Inferior parietal cortex (tissue), 1 donor: ENCODE measurements around the gene ZC3H12C.

Experiments
- DNase-seq: peaks from one replicate; pipeline ENCODE4 v3.0.0-alpha.2; 2016; ENCODE audit errors: extremely low spot score

The ZC3H12C gene

GRCh38 chr11:110148775-110149744 lies 55.9 kb downstream of the ZC3H12C start:
- peak; percentile 53 for DNase-seq

DNA sequence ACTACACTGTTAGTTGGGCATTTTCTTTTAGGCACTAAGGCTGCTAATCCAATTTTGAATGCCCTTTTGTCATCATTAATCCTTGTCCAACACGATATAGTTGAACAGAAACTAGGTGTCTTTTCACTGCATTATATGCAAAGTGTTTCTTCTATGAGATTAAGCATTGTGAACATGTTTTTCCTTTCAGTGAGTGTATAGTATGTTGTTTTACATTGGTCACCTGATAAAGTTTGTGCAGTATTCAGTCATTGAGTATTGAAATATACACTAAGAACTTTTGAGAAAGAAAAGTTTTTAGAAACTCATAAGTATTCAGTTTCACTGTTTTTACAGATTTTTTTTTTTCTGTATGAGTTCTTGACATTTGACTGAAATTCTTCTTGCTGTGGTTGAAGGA lies 59.0 kb downstream of the ZC3H12C start:
- no peak for DNase-seq

GRCh38 chr11:110153474-110153873 lies 60.3 kb downstream of the ZC3H12C start:
- DNase-seq, result no peak

GRCh38 chr11:110156503-110156902 lies 63.3 kb downstream of the ZC3H12C start:
- no peak for DNase-seq

- no peak for DNase-seq
Measured at GRCh38 chr11:110158317-110159200, 65.4 kb downstream of the ZC3H12C start.

DNA sequence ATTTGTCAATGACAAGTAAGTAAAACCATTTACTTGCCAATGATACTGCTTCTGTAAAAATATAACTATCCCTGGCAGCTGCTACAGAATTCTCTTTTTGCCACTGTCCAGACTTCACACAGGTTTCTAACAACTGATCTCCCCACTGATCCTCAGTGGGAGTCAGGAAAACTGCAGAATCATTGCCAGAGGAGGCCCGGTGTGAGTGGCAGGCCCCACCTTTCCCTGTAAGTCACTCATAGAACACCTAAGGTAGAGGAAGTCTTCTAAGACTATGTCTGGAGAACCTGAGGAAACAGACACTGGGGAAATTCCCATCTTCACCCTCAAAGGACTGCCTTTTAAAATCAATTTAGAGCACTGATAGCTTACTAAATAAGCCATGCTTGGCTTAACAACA lies 66.3 kb downstream of the ZC3H12C start:
- no peak for DNase-seq

- no peak for DNase-seq
Measured at GRCh38 chr11:110160016-110160415, 66.8 kb downstream of the ZC3H12C start.

GRCh38 chr11:110160437-110160836 lies 67.2 kb downstream of the ZC3H12C start:
- DNase-seq, result no peak

GRCh38 chr11:110161061-110161460 lies 67.9 kb downstream of the ZC3H12C start:
- no peak for DNase-seq

DNA sequence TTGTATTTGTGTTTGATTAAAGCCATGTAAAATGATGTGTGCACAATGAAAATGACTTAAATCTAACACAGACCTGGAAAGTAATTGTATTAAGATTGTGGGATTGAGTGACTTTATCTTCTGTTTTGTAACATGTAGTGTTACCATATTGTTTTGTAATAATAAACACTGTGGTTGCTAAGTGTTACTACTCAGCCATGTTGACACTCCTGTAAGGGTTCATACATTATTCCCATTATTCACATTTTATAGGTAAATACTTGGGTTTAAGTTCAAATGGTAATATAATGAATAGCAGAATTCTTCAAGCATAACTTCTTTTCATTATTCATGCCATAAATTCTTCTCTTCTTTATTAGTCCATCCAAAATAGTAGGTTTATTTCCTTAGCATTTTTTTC lies 69.0 kb downstream of the ZC3H12C start:
- DNase-seq, result no peak

DNA sequence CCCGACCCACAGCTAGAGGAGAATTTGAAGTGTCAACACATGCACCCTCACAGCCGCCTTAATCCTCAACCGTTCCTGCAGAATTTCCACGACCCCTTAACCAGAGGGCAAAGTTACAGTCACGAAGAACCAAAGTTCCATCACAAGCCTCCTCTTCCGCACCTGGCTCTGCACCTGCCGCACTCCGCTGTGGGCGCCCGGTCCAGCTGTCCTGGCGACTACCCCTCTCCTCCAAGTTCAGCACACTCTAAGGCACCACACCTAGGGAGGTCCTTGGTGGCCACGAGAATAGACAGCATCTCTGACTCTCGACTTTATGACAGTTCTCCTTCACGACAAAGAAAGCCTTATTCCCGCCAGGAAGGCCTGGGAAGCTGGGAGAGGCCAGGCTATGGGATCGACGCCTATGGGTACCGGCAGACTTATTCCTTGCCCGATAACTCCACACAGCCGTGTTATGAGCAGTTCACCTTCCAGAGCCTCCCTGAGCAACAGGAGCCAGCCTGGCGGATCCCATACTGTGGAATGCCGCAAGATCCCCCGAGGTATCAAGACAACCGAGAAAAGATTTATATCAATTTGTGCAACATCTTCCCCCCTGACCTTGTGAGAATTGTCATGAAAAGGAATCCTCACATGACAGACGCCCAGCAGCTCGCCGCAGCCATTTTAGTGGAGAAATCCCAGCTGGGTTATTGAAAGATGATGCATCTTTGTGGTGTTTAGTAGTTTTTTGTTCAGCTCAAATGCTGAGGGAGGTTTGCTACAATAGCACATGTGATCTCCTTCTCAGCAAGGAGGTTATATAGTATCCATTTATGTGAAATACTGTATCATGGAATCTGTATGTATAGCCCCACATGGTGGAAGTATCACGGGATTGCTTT lies 72.1 kb downstream of the ZC3H12C start:
- DNase-seq, result no peak

DNA sequence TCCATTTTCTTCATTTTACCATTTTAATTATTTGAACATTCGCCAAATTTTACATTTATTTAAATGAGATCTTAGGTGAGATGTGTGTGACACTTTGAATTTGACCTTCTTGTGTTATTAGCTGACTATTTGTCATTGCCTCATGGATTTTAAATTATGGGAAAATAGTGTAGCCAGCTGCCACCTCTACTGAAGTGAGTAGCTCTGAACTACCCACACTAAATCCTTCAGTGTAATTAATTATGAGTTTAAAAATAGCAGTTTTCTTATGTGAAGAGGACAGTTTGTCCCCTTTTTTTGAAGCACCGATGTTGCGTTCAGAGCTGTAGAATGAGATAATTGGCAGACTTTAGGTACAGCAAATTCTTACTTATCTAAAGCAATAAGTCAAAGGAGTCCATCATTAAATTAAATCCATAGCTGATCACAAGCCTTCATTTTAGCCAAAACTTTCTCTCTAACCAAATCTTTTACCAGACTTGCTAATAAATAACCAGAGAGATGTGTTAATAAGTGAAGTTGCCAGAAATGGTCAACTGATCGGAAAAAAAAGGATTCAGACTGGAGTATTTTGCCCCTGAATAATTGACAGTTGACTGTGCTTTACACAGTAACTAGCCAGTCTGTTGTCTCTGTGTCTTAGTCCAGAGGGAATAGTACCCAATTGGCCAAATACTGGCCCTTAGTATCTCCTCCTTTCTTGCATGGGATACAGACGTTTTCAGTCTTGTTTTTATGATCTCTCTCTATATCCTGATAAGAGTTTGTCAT lies 75.0 kb downstream of the ZC3H12C start:
- DNase-seq, result no peak

DNA sequence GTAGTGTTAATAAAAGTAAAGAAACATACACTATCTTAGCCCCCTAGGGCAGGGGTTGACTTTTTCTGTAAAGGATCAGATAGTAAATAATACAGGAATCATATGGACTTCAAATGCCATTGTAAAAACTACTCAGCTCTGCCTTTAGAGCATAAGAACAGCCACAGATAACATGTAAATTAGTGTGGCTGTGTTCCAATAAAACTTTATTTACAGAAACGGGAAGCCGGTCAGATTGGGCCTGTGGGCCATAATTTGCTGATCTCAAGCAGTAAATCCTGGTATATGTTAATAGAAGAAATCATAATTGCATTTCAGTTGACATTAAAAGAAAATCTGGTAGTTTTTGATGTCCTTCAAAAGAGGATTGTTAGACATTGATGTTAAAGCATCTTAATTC lies 76.5 kb downstream of the ZC3H12C start:
- no peak for DNase-seq

DNA sequence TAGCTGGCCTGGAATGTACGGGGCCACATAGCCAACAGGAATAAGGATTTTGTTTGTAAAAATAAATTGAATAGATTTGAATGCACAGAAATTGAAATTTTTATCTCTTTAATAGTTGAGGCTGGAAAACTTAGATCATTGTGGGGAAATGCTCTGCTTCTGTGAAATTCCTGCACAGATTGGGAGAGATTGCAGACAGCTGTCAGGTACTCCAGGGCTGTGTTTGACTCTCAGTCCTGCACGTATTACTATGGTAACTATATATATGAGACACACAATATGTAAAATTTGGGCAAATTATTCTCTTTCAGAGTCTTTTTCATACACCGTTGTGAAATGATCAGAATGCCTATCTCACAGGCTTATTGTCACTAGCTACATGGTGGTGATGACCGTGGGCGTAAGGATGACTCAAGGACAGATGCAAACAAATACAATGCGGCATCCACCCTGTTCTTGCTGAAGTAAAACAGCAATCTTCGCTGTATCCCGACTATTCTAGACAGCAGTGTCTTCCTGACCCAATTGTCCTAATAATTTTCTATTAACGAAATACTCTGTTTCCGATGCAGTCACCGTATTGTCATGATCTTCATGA lies 79.4 kb downstream of the ZC3H12C start:
- no peak for DNase-seq

GRCh38 chr11:110173811-110174644 lies 80.8 kb downstream of the ZC3H12C start:
- peak; percentile 76 for DNase-seq

DNA sequence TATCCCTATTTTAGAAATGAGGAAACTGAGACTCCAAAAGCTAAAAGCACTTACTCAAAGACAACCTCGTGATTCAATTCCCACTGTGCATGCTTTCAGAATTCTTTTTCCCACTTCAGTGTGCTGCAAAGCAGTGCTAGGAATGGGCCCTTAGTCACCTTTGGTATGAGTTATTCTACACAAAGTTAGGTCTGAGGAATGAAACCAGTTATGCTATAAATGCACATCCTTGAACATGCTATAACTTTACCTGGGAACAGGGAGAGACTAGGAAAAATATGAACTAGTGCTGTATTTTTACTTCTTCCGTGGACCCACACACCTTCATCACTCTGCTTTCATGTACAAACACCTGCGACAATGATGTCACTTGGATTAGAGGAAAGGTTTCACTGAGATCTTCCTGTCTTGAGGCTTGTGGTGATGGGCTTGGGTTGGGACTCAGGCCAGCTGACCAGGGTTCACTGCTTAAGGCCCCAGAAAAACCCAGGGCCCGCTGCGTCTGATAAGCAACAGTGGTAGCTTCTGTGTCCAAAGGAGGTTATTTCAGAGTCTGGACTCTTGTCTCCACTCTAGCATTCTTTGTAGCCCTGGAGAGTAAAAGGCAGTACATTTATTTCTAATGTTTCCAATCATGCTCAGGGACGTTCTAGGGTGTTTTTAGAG lies 81.6 kb downstream of the ZC3H12C start:
- no peak for DNase-seq

GRCh38 chr11:110176366-110177085 lies 83.3 kb downstream of the ZC3H12C start:
- DNase-seq, result no peak

DNA sequence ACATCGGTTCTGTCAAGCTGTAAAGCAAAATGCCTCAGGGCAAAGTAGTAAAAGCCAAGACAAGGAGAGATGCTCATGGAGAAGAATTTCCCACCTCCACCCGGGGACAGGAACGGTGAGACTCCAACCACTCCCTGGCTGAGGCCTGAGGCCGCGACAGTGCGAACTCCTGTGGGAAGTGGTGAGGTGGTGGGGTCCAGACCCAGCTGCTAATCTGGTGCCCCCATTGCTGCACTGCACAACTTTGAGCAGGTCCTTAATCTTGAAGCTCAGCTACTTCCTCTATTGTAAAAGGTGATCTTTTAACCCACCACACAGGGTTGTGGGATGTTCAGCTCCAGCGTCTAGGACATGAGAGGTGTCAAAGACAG lies 83.9 kb downstream of the ZC3H12C start:
- no peak for DNase-seq
